Stimulated activated naive CD4-positive, alpha-beta T cell (primary cell): Measurements from ENCODE around the gene ADGRG3.

Experiments used
- DNase-seq, 6 experiments: peaks; one replicate each; lab custom pipeline; 2025; lab: John Stamatoyannopoulos, UW

Gene ADGRG3

DNA sequence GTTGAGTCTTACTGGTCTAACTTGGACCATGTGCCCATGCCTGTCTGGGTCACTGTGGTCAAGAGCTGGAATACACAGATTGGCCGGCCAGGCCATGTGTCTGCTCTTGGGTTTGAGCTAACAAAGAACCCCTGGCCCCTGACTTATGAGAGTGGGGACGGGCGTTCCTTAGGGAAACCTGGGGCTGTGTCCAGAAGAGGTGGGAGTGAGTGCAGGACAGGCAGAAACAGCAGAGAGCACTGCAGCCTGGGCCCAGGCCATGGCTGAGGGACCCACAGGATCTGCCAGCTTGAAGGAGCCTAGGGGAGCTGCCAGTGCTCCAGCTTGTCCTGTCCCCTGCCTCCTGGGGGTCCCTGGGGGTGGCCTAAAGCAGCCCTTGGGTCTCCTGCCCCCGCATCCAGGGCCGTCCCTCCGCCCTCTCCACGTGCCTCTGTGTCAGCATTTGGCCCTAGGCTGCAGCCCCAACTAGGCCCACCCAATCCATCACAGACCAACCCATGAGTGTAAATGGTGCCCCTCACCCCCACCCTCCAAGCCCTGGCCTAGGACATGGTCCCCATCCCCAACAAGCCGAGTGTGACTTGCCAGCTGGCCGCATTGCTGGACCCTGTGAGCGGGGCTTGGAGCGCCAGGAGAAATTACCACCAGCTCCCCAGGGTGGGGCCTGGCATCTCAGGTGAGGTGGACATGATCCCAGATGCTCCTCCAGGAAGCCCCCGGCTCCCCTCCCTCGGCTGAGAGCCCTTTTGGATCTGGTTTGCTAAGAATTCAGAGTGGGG, 14.0 kb downstream of the ADGRG3 start:
- DNase-seq = no peak

- no peak for DNase-seq
Observed at GRCh38 chr16:57682809-57683635, 14.9 kb downstream of the ADGRG3 start.

GRCh38 chr16:57683636-57684545, 15.8 kb downstream of the ADGRG3 start:
- no peak for DNase-seq

DNA sequence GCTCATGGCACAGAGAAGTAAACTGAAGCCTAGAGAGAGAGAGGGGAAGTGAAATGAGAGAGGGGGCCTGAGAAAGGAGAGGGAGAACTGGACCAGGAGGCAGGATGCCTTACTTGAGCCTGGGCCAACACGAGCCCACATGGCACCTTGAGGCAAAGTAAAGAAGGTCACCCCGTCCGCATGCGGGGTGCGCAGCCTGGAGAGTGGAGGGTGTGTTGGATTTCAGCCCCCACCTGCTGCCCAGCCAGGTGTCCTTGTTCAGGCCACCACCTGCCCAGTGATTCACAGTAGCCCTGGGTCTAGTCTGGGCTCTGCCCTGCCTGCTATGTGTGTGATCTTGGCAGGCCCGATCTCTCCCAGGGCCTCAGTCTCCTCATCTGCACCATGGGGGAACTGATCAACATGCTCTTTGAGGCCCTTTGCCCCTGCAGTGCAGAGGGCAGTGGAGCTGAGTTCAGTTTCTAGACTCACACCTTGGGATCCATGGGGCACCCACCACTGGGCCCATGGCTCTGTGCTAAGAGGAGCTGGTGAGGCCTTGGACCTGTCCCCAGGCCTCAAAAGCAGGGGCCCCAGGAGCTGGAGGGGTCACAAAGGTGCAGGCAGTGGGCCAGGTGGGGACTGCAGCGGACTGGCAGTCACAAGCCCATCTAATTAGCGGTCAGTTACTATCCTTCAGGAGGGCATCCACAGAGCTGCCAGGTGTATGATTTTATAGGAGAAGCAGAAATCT, 16.7 kb downstream of the ADGRG3 start:
- no peak for DNase-seq

DNA sequence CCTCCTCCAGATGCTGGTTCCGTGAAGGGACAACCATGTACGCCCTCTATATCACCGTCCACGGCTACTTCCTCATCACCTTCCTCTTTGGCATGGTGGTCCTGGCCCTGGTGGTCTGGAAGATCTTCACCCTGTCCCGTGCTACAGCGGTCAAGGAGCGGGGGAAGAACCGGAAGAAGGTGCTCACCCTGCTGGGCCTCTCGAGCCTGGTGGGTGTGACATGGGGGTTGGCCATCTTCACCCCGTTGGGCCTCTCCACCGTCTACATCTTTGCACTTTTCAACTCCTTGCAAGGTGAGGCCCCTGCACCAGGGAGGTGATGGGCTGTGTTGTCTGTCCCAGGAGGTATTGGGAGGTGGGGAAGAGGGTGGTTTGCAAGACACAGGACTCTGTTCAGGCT, 17.5 kb downstream of the ADGRG3 start:
- DNase-seq = no peak

DNA sequence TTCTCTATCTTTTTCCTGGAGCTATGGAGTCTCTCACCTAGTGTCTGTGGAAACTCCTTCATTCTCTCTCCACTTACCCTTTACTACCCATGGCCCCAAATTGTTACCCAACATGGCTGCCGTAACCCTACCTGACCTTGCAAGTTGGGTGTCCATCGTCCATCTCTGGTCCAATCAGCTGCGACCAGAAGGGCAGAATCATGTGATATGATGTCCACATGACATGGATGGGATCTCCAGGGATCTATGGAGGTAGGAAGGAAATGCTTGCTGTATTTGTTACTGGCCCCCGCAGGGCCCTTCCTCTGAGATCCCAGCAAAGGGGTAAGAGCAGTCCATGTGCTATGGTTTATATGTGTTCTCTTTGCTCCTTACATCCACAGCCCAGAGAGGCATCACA, 18.5 kb downstream of the ADGRG3 start:
- no peak for DNase-seq

DNA sequence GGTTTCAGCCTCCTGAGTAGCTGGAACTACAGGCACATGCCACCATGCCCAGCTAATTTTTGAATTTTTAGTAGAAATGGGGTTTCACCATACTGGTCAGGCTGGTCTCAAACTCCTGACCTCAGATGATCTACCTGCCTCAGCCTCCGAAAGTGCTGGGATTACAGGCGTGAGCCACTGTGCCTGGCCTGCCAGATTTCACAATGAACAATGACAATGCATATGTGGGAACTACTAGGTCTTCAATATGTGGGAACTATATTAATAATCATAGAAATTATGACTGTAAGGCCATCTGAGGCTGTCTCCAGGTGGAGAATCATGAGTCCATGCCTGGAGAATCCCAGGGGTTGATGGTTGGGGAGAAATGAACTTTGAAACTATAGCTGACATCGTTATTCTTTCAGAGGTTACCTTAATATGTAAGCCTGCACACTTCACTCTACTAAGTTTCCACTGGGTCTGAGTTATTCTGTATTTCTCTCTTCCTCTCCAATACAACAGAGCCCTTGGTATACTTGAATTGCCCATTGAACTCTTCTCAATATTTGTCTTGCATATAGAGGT, 19.3 kb downstream of the ADGRG3 start:
- DNase-seq = peak in 3 of 6 experiments; percentile 59 to 74 (median 60)

DNA sequence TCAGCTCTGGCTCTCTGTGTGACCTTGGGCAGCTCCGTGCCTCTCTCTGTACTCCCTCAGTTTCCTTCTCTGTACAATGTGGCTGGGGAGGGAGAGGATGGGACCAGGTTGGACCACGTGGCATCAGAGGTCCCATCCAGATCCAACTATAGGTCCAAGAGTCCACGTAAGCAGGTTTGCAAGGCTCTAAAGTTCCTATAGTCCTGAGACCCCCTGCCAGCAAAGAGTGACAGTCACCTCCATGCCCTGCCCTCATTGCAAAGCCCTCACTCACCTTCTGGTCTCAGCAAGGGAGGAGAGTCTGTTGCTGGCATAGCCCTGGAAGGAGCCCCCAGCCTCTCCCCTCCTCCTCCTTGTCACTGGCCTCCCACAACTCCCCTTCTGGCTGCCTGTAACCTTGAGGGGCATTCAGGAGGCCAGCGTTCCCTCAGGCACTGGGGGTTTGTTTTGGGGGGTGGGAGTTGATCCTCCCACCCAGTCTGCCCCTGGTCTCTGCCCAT, 20.4 kb downstream of the ADGRG3 start:
- no peak for DNase-seq

GRCh38 chr16:57688987-57689761, 21.1 kb downstream of the ADGRG3 start:
- no peak for DNase-seq

- peak in 5 of 6 experiments; percentile 21 to 68 (median 61) for DNase-seq
Observed at GRCh38 chr16:57689762-57690558, 21.9 kb downstream of the ADGRG3 start.

- no peak for DNase-seq
Observed at GRCh38 chr16:57690782-57691471, 22.8 kb downstream of the ADGRG3 start.

DNA sequence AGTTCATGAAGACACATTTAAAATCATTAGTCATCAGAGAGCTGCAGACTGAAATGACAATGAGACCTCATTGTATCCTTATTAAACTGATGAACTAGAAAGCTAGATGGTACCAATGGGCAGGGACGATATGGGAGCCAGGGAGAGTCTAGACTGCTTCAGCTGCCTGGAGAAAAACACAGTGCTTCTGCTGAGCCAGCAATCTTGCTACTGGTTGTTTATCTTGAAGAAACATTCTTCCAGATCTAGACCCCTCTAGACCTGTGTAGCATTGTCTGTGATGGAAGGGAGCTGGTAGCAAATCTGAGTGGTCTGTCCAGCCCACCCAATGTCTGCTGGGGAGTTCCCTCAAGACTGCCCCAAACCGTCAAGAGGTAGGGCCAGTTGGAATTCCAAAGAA, 24.5 kb downstream of the ADGRG3 start:
- no peak for DNase-seq

- no peak for DNase-seq
Observed at GRCh38 chr16:57693550-57693949, 25.4 kb downstream of the ADGRG3 start.

DNA sequence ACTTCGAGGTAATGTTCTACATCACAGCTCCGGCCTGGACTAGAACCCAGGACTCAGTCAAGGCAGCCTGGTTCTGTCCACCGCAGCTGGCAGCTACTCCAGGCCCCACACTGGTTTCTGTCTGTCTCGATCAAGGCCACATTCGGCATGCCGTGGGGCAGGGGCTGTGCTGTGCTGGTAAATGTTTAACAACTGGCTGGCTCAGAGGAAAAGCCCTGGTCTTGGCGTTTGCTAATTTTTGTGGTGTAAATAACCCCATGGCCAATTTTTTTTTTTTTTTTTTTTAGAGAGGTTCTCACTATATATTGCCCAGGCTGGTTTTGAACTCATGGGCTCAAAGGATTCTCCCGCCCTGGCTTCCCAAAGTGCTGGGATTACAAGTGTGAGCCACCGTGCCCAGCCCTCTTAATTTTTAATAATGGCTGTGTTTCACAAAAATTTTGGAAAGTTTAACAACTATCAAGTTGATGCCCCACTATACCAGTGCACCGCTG, 26.2 kb downstream of the ADGRG3 start:
- no peak for DNase-seq

- peak in 1 of 6 experiments; percentile 4 for DNase-seq
Observed at GRCh38 chr16:57694725-57695679, 26.9 kb downstream of the ADGRG3 start, which contains the start of gene DRC7. DRC7 (plus strand) TSS chr16:57694806; CDS start chr16:57697950, 3,144 bp downstream.

GRCh38 chr16:57695680-57696069, 27.6 kb downstream of the ADGRG3 start:
- no peak for DNase-seq

GRCh38 chr16:57696240-57696639, 28.1 kb downstream of the ADGRG3 start:
- no peak for DNase-seq
